Right lobe of liver (tissue), 6 donors: Measurements from ENCODE around the gene AGBL3. TPM values are rescaled to one million over a fixed set of nuclear protein-coding genes. Genes with fewer than 3 reads are reported as not detected.

Experiments
- ATAC-seq, 4 donors: fragments of 200-7000 bp; cut with Tn5 transposase; one replicate each; pipeline ENCODE4 v1.9.1; 2020; ENCODE audit warnings: mild to moderate bottlenecking in 4 of 4, moderate library complexity in 4 of 4
- DNase-seq, 3 donors: peaks; one replicate each; pipeline ENCODE4 v3.0.0-alpha.2; 2020
- H3K27ac ChIP-seq, 3 donors: fragments of 200-600 bp; one replicate each; pipeline ENCODE4 v1.8.0; 2022
- H3K27me3 ChIP-seq, 2 donors: fragments of 200-600 bp; one replicate each; pipeline ENCODE4 v1.8.0; 2022
- H3K36me3 ChIP-seq, 4 donors: fragments of 200-600 bp; sonication (generic) in 1 of 4; one replicate each; pipeline versions ENCODE4 v1.5.1 to v1.8.0; 2017 to 2022; ENCODE audit warnings: control low read depth in 1 of 4
- H3K4me1 ChIP-seq, 4 donors: fragments of 200-600 bp; sonication (generic) in 1 of 4; one replicate each; pipeline versions ENCODE4 v1.5.1 to v1.8.0; 2017 to 2022; ENCODE audit warnings: control low read depth in 1 of 4
- H3K4me3 ChIP-seq, 3 donors: fragments of 200-600 bp; one replicate each; pipeline ENCODE4 v1.8.0; 2022
- H3K9me3 ChIP-seq, 4 donors: fragments of 200-600 bp; sonication (generic) in 1 of 4; one replicate each; pipeline versions ENCODE4 v1.5.1 to v1.8.0; 2017 to 2022; ENCODE audit warnings: control low read depth in 1 of 4
- POLR2A ChIP-seq: fragments of 450-650 bp; IDR thresholded peaks from one replicate; pipeline ENCODE4 v1.6.1; 2017; ENCODE audit warnings: antibody characterized with exemption, mild to moderate bottlenecking
- WGBS: methylation state at CpG from one replicate; pipeline ENCODE4 v1.1.6; 2018; ENCODE audit warnings: low coverage, low lambda C conversion rate; ENCODE audit not compliant: insufficient coverage; ENCODE audit errors: missing lambda C conversion rate; 5-methylcytosine and 5-hydroxymethylcytosine counted together
- intact Hi-C, 2 donors: fragments of 100-400 bp; cut with DNase I; formaldehyde crosslinking; loops; one replicate each; pipeline versions ENCODE4 v1.11.2 to v1.14.1; 2022
- total RNA-seq, 6 experiments: library from RNA; depleted of rRNA in 2 of 6; stranded (reverse); fragments of >200 nt in 2 of 6; fragmentation: NEBNext Ultra II Directional in 3 of 6; extraction: Animal tissue kit (Norgen Biotek cat#: 25700) in 3 of 6; gene quantifications; one replicate each; pipeline versions ENCODE4 v1.1.0 to v1.2.4, GENCODE V29; 2016 to 2023
- TF ChIP-seq, protein P1 (sequence below), 4 donors: fragments of 200-600 bp in 3 of 4; fragments of 450-650 bp in 1 of 4; IDR thresholded peaks; one replicate each; pipeline versions ENCODE4 v1.5.1 to v1.8.0; 2016 to 2022; ENCODE audit warnings: antibody characterized with exemption in 4 of 4, mild to moderate bottlenecking in 2 of 4
- donor health status: DM: no; HTN: yes; CAD: no.
- donor health status: DM: no; HTN: no; CAD: no.
- donor health status: DM: no; HTN: no; CAD: no.
- donor health status: DM: no; HTN: yes; CAD: no.
- donor health status: DM: no; HTN: yes; CAD: no.

AGBL3 gene
- total RNA-seq, 6 experiments from 2014 or later: 1.2 to 3.5 (median 2.2) TPM

DNA sequence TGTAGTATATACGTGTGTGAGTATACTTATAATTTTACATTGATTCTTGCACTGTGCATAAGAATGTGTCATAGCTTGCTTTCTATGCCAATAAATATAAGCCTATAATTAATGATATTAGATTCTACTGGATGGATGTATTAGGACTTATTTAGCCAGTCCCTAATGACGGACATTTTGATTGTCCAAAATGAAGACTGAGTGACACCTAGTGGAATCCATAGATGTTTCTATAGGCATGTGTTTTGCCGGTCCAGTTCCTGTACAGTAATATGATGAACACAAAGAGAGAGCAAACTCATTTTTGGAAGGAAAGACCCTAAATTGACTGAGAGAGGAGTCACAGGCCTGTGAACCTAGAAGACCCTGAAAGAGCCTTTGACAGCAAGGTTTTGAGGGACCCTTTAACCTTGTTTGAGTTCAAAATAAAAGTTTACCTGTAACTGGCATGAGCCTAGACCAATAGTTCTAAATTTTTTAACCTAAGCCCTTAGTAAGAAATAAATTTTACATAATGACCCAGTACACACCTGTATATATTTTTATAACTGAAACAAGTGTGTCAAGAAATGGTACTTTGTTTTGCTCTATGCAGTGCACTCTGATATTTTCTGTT lies 42.4 kb upstream of the AGBL3 start:
- Histone ChIP-seq H3K4me3 (no peak overlapping the region), H3K4me1 (peaks cover 0 to 36% (median 6%) of the 10 kb centered on the region in 4 donors), H3K9me3 (no peaks in the 10 kb centered on the region), H3K27ac (no peak overlapping the region), H3K27me3 (no peaks in the 10 kb centered on the region), H3K36me3 (peaks cover 0 to 23% (median 3%) of the 10 kb centered on the region in 4 donors)
- ATAC-seq (peak; percentile 31 to 64 (median 49)), DNase-seq (no peak)
- WGBS: 28% methylated on average over 3 of the region's 3 CpGs
- TF ChIP-seq, protein P1, sequence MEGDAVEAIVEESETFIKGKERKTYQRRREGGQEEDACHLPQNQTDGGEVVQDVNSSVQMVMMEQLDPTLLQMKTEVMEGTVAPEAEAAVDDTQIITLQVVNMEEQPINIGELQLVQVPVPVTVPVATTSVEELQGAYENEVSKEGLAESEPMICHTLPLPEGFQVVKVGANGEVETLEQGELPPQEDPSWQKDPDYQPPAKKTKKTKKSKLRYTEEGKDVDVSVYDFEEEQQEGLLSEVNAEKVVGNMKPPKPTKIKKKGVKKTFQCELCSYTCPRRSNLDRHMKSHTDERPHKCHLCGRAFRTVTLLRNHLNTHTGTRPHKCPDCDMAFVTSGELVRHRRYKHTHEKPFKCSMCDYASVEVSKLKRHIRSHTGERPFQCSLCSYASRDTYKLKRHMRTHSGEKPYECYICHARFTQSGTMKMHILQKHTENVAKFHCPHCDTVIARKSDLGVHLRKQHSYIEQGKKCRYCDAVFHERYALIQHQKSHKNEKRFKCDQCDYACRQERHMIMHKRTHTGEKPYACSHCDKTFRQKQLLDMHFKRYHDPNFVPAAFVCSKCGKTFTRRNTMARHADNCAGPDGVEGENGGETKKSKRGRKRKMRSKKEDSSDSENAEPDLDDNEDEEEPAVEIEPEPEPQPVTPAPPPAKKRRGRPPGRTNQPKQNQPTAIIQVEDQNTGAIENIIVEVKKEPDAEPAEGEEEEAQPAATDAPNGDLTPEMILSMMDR (IDR thresholded peaks at IDR 0.05): peak; percentile 12 to 36 (median 24)
- no peak for TF ChIP-seq POLR2A
- intact Hi-C loops: no loop called here

DNA sequence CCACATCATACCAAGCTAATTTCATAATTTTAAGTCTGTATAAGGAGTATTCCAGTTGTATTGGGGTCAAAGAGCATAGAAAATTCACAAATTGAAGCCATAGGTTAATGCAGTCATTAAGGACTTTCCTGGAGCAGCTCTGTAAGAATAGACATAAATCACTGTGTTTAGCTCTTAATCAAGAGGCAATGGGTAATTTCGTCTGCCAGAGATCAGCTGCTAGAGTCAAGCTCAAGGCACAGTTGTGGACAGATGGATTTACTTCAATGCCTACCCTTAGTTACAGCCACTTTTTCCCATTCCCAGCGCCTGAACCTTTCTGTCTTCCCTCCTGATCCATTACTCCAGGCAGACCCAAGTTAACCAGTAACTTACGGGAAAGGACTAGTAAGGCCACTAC lies 40.6 kb upstream of the AGBL3 start:
- TF ChIP-seq, protein P1 (IDR thresholded peaks at IDR 0.05): no peak
- TF ChIP-seq POLR2A: no peak
- intact Hi-C loops: no loop called here
- H3K27me3 ChIP-seq: no peaks in the 10 kb centered on the region
- no peak for ATAC-seq
- no peak overlapping the region for H3K4me3 ChIP-seq
- peaks cover 0 to 40% (median 9%) of the 10 kb centered on the region in 4 donors for H3K36me3 ChIP-seq
- no peaks in the 10 kb centered on the region for H3K9me3 ChIP-seq
- no peak overlapping the region for H3K27ac ChIP-seq
- H3K4me1 ChIP-seq: peaks cover 0 to 36% (median 6%) of the 10 kb centered on the region in 4 donors
- WGBS: 65% methylated on average over 2 of the region's 3 CpGs
- DNase-seq: no peak

DNA sequence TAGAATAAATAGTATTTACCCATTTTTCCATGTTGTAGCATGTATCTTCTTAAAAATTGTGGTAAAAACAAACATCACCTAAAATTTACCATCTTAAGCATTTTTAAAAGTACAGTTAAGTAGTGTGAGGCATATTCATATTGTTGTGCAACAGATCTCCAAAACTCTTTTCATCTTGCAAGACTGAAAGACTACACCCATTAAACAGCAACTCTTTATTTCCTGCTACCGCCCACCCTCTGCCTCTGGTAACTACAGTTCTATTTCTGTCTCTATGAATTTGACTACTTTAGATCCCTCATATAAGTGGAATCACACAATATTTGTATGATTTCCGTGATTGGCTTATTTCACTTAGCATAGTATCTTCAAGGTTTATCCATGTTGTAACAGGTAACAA lies 40.0 kb upstream of the AGBL3 start:
- Histone ChIP-seq H3K36me3 (peaks cover 0 to 45% (median 12%) of the 10 kb centered on the region in 4 donors), H3K4me3 (no peak overlapping the region), H3K27me3 (no peaks in the 10 kb centered on the region), H3K4me1 (peaks cover 0 to 34% (median 6%) of the 10 kb centered on the region in 4 donors), H3K9me3 (no peaks in the 10 kb centered on the region), H3K27ac (no peak overlapping the region)
- DNase-seq: no peak
- ATAC-seq: no peak
- intact Hi-C loops: no loop called here
- WGBS: 63% methylated on average over 2 of the region's 2 CpGs
- no peak for TF ChIP-seq POLR2A
- TF ChIP-seq, protein P1 (IDR thresholded peaks at IDR 0.05): no peak

DNA sequence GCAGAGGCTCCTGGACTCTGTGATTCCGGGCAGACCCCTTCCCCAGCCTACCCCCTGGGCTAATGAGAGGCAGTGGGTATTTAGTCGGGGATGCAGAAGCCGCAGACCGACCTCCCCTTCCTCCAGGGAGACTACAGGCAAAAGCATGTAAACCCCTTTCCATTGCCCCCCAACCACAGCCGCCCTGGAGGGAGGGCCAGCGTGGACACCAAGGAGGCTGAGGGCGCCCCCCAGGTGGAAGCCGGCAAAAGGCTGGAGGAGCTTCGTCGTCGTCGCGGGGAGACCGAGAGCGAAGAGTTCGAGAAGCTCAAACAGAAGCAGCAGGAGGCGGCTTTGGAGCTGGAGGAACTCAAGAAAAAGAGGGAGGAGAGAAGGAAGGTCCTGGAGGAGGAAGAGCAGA lies 39.0 kb upstream of the AGBL3 start:
- Histone ChIP-seq H3K9me3 (no peaks in the 10 kb centered on the region), H3K4me1 (peaks cover 0 to 23% (median under 1%) of the 10 kb centered on the region in 4 donors), H3K36me3 (peaks cover 0 to 56% (median 17%) of the 10 kb centered on the region in 4 donors), H3K27ac (no peak overlapping the region), H3K27me3 (no peaks in the 10 kb centered on the region), H3K4me3 (no peak overlapping the region)
- DNase-seq (peak in 1 of 3 donors; percentile 19), ATAC-seq (no peak)
- TF ChIP-seq, protein P1 (IDR thresholded peaks at IDR 0.05): no peak
- TF ChIP-seq POLR2A: no peak
- intact Hi-C loops: no loop called here
- 98% methylated on average over 14 of the region's 17 CpGs for WGBS
